Astrocyte (in vitro differentiated cells and primary cell): ENCODE data around the gene ANKRD44. TPM values are rescaled to one million over a fixed set of nuclear protein-coding genes. Genes with fewer than 3 reads are reported as not detected.

Experiments
- DNase-seq: peaks from one replicate; pipeline ENCODE4 v3.0.0-alpha.2; 2010; ENCODE audit warnings: low read depth
- FAIRE-seq: peaks from 2 replicates; lab custom pipeline; 2011; peaks lifted over from hg19 to GRCh38; lab: Jason Lieb, UNC
- H2AFZ ChIP-seq: 2 replicates; pipeline ENCODE4 v1.6.0; 2012; ENCODE audit warnings: low read depth, low read length, inconsistent platforms
- H3K27ac ChIP-seq: 2 replicates; pipeline ENCODE4 v1.5.1; 2011; ENCODE audit warnings: low read depth, low read length, inconsistent platforms
- H3K27me3 ChIP-seq: 2 replicates; pipeline ENCODE4 v1.6.0; 2011; ENCODE audit warnings: low read length, inconsistent platforms; ENCODE audit not compliant: insufficient read depth
- H3K36me3 ChIP-seq: 2 replicates; pipeline ENCODE4 v1.5.1; 2011; ENCODE audit warnings: low read length, inconsistent platforms; ENCODE audit not compliant: insufficient read depth
- H3K4me1 ChIP-seq: 2 replicates; pipeline ENCODE4 v1.5.1; 2011; ENCODE audit warnings: low read length, inconsistent platforms; ENCODE audit not compliant: insufficient read depth
- H3K4me2 ChIP-seq: 2 replicates; pipeline ENCODE4 v1.6.0; 2012; ENCODE audit warnings: low read length, inconsistent platforms
- H3K4me3 ChIP-seq: 2 replicates; pipeline ENCODE4 v1.5.1; 2011; ENCODE audit warnings: low read depth, mild to moderate bottlenecking, low read length, inconsistent platforms; ENCODE audit not compliant: insufficient read depth
- H3K79me2 ChIP-seq: 2 replicates; pipeline ENCODE4 v1.6.0; 2012; ENCODE audit warnings: mild to moderate bottlenecking, low read length, inconsistent platforms; ENCODE audit not compliant: insufficient read depth
- H3K9ac ChIP-seq: 2 replicates; pipeline ENCODE4 v1.6.0; 2012; ENCODE audit warnings: mild to moderate bottlenecking, low read length, inconsistent platforms
- H3K9me3 ChIP-seq: 2 replicates; pipeline ENCODE4 v1.5.1; 2012; ENCODE audit warnings: low read depth, mild to moderate bottlenecking, low read length, inconsistent platforms; ENCODE audit not compliant: insufficient read depth
- H4K20me1 ChIP-seq: 2 replicates; pipeline ENCODE4 v1.6.0; 2012; ENCODE audit warnings: low read length, inconsistent platforms; ENCODE audit not compliant: insufficient read depth
- H3K27ac Mint-ChIP-seq: one replicate; pipeline ENCODE4 v1.8.0; 2021; ENCODE audit warnings: mild to moderate bottlenecking, mixed read lengths; ENCODE audit not compliant: unreplicated experiment
- H3K27me3 Mint-ChIP-seq: one replicate; pipeline ENCODE4 v1.8.0; 2021; ENCODE audit warnings: low read depth, mixed read lengths; ENCODE audit not compliant: unreplicated experiment
- H3K36me3 Mint-ChIP-seq: one replicate; pipeline ENCODE4 v1.8.0; 2021; ENCODE audit warnings: low read depth, mixed read lengths; ENCODE audit not compliant: unreplicated experiment
- H3K4me1 Mint-ChIP-seq: one replicate; pipeline ENCODE4 v1.8.0; 2021; ENCODE audit warnings: low read depth, mixed read lengths; ENCODE audit not compliant: unreplicated experiment
- H3K4me3 Mint-ChIP-seq: one replicate; pipeline ENCODE4 v1.8.0; 2021; ENCODE audit warnings: mild to moderate bottlenecking, moderate library complexity, mixed read lengths; ENCODE audit not compliant: unreplicated experiment
- H3K9me3 Mint-ChIP-seq: one replicate; pipeline ENCODE4 v1.8.0; 2021; ENCODE audit warnings: mild to moderate bottlenecking, mixed read lengths; ENCODE audit not compliant: unreplicated experiment
- CTCF ChIP-seq: IDR thresholded peaks from 2 replicates; pipeline ENCODE4 v1.5.1; 2011; ENCODE audit warnings: low read depth, mild to moderate bottlenecking, inconsistent platforms, low read length, moderate library complexity; ENCODE audit not compliant: insufficient read depth
- EZH2 ChIP-seq: IDR thresholded peaks from 2 replicates; pipeline ENCODE4 v1.6.1; 2012; ENCODE audit warnings: mild to moderate bottlenecking, low read length, inconsistent platforms; ENCODE audit not compliant: insufficient read depth
- total RNA-seq: library from RNA; stranded (reverse); gene quantifications from 2 replicates; pipeline ENCODE4 v1.2.1, GENCODE V29; 2021

ANKRD44 gene
- total RNA-seq, 1 donor from 2014 or later = 7.2 TPM

GRCh38 chr2:197096649-197097048, 213.9 kb downstream of the ANKRD44 start:
- H3K4me1 ChIP-seq = peaks cover 11% of the 10 kb centered on the region
- H4K20me1 ChIP-seq = no peaks in the 10 kb centered on the region
- Mint-ChIP-seq H3K27me3 (no peaks in the 10 kb centered on the region), H3K36me3 (no peaks in the 10 kb centered on the region), H3K4me3 (no peak overlapping the region), H3K27ac (peak overlapping the region; percentile 1), H3K9me3 (no peaks in the 10 kb centered on the region), H3K4me1 (peaks cover 13% of the 10 kb centered on the region)
- no peak overlapping the region for H3K4me3 ChIP-seq
- no peaks in the 10 kb centered on the region for H3K79me2 ChIP-seq
- TF ChIP-seq CTCF = no peak
- no peak for TF ChIP-seq EZH2
- DNase-seq (no peak), FAIRE-seq (no peak)
- no peak overlapping the region for H3K9ac ChIP-seq
- no peak overlapping the region for H2AFZ ChIP-seq
- no peaks in the 10 kb centered on the region for H3K36me3 ChIP-seq
- no peaks in the 10 kb centered on the region for H3K9me3 ChIP-seq
- H3K4me2 ChIP-seq = no peak overlapping the region
- no peaks in the 10 kb centered on the region for H3K27me3 ChIP-seq
- no peak overlapping the region for H3K27ac ChIP-seq

DNA sequence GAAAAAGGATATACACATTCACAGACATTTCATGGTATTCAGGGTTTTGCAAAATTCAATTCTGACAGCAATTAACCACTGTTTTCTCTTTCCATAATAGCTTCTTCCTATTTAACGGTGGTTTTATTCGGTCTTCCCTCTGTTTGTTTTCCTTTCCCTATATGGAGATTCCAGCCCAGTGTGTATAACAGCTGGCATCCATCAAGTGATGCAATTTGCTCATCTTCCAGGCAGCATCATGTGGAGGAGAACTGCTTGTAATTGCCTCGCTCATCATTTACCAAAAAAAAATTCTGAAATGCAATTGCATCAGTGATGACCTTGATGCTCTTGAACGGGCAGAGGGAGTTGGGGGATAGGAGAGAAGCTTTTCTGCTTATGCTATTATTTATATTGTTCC, 218.1 kb downstream of the ANKRD44 start:
- H3K9me3 Mint-ChIP-seq = no peaks in the 10 kb centered on the region
- no peak overlapping the region for H3K4me3 ChIP-seq
- DNase-seq (peak; percentile 69), FAIRE-seq (no peak)
- no peaks in the 10 kb centered on the region for H3K27me3 Mint-ChIP-seq
- no peak overlapping the region for H3K4me3 Mint-ChIP-seq
- TF ChIP-seq EZH2 = no peak
- TF ChIP-seq CTCF = no peak
- no peak overlapping the region for H2AFZ ChIP-seq
- H3K36me3 ChIP-seq = no peaks in the 10 kb centered on the region
- no peak overlapping the region for H3K27ac ChIP-seq
- no peak overlapping the region for H3K4me2 ChIP-seq
- H3K9ac ChIP-seq = no peak overlapping the region
- H3K27me3 ChIP-seq = no peaks in the 10 kb centered on the region
- no peaks in the 10 kb centered on the region for H3K36me3 Mint-ChIP-seq
- peaks cover 16% of the 10 kb centered on the region for H3K4me1 Mint-ChIP-seq
- H4K20me1 ChIP-seq = no peaks in the 10 kb centered on the region
- peaks cover 2% of the 10 kb centered on the region for H3K4me1 ChIP-seq
- peak overlapping the region; percentile 29 for H3K27ac Mint-ChIP-seq
- no peaks in the 10 kb centered on the region for H3K9me3 ChIP-seq
- no peaks in the 10 kb centered on the region for H3K79me2 ChIP-seq

GRCh38 chr2:197090742-197091367, 219.7 kb downstream of the ANKRD44 start:
- peaks cover 13% of the 10 kb centered on the region for H3K4me1 Mint-ChIP-seq
- TF ChIP-seq CTCF = no peak
- TF ChIP-seq EZH2 = no peak
- no peak for DNase-seq
- H3K27ac Mint-ChIP-seq = peak overlapping the region; percentile 22
- H3K36me3 Mint-ChIP-seq = no peaks in the 10 kb centered on the region
- FAIRE-seq = no peak
- Histone ChIP-seq H3K9ac (no peak overlapping the region), H3K4me2 (no peak overlapping the region), H3K4me3 (no peak overlapping the region), H3K27me3 (no peaks in the 10 kb centered on the region), H3K4me1 (no peaks in the 10 kb centered on the region), H3K79me2 (no peaks in the 10 kb centered on the region), H4K20me1 (no peaks in the 10 kb centered on the region), H2AFZ (no peak overlapping the region), H3K9me3 (no peaks in the 10 kb centered on the region), H3K27ac (no peak overlapping the region), H3K36me3 (no peaks in the 10 kb centered on the region)
- no peaks in the 10 kb centered on the region for H3K27me3 Mint-ChIP-seq
- no peak overlapping the region for H3K4me3 Mint-ChIP-seq
- H3K9me3 Mint-ChIP-seq = no peaks in the 10 kb centered on the region
